BLaER1 treated with 17β-estradiol and CSF1 and Interleukin-3, amounts not matched to agents 10 nM and 100 nM (cell line): ENCODE results near the gene KCNN1.
"Not testable (repeated sequence)": the region's sequence is repeated elsewhere in the genome, so short reads cannot be mapped to it uniquely, and the experiment has no call there.

Experiments used
- H3K27ac ChIP-seq, 11 experiments: shearing (Covaris generic); formaldehyde crosslinking; 2 replicates each; pipeline ENCODE4 v1.8.1; 2022
- H3K27me3 ChIP-seq, 11 experiments: shearing (Covaris generic); formaldehyde crosslinking; 2 replicates each; pipeline ENCODE4 v1.8.1; 2022
- H3K36me3 ChIP-seq, 11 experiments: shearing (Covaris generic); formaldehyde crosslinking; 2 replicates each; pipeline ENCODE4 v1.8.1; 2022
- H3K4me1 ChIP-seq, 10 experiments: shearing (Covaris generic); formaldehyde crosslinking; 2 replicates each; pipeline ENCODE4 v1.8.1; 2022
- H3K4me2 ChIP-seq, 11 experiments: shearing (Covaris generic); formaldehyde crosslinking; 2 replicates each; pipeline ENCODE4 v1.8.1; 2022
- H3K4me3 ChIP-seq, 10 experiments: shearing (Covaris generic); formaldehyde crosslinking; 2 replicates each; pipeline ENCODE4 v1.8.1; 2022
- H3K9ac ChIP-seq, 11 experiments: shearing (Covaris generic); formaldehyde crosslinking; 2 replicates each; pipeline ENCODE4 v1.8.1; 2022
- H3K9me3 ChIP-seq, 11 experiments: shearing (Covaris generic); formaldehyde crosslinking; replicated peaks in 1 of 11; 2 replicates each; pipeline ENCODE4 v1.8.1; 2022
- H4K20me1 ChIP-seq, 11 experiments: shearing (Covaris generic); formaldehyde crosslinking; 2 replicates each; pipeline ENCODE4 v1.8.1; 2022
- Cebpa-rat ChIP-seq, 11 experiments: shearing (Covaris generic); IDR thresholded peaks; 2 replicates each; pipeline ENCODE4 v1.8.1; 2022

KCNN1 gene

GRCh38 chr19:18020212-18021085 is 53.5 kb downstream of the KCNN1 start:
- Histone ChIP-seq H3K27me3 (no peaks in the 10 kb centered on the region), H4K20me1 (no peaks in the 10 kb centered on the region; a peak in 1 of 22 replicates), H3K4me1 (peaks cover 76 to 98% (median 82%) of the 10 kb centered on the region in 10 experiments), H3K4me2 (peak overlapping the region; percentile 85 to 99 (median 92); a peak in 20 of 22 replicates), H3K9me3 (no peaks in the 10 kb centered on the region), H3K36me3 (peaks cover 2 to 4% (median 4%) of the 10 kb centered on the region in 11 experiments), H3K27ac (peak overlapping the region; percentile 93 to 100 (median 99); a peak in 20 of 22 replicates), H3K9ac (peak overlapping the region in 4 of 11 experiments; percentile 82 to 90 (median 89); a peak in 8 of 22 replicates), H3K4me3 (no peak overlapping the region)
- no peak for TF ChIP-seq Cebpa-rat (IDR thresholded peaks at IDR 0.05)

DNA sequence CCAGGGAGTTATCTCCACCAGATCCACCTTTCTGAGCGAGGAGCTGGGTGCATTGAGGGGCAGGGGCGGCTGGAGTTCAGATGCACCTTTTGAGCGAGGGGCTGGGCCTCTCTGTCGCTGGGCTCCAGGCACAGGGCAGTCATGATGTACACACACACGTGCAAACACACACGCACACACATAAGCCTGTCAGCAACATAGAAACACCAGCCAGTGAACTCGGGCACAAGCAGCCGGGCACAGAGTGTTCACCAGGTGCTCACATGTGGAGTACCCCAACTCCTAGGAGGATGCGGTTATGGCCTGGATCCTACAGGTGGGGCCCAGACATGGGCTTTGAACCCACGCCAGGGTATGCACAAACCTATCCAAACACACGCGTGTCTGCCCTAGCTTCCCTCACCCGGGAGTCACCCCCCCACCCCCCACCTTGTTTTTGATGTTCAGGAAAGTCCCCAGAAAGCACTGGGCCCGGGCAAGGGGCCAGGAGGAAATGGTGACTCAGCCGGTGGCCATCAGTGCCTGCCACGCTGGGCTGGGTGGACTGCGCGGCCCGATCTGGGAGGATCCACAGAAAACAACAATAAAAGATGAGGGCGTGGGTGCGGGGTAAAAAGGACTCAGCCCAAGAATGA is 54.3 kb downstream of the KCNN1 start:
- H4K20me1 ChIP-seq: no peaks in the 10 kb centered on the region
- no peaks in the 10 kb centered on the region for H3K27me3 ChIP-seq
- H3K4me2 ChIP-seq: peak overlapping the region; percentile 85 to 99 (median 92)
- no peaks in the 10 kb centered on the region; a peak in 1 of 22 replicates for H3K36me3 ChIP-seq
- H3K9ac ChIP-seq: peak overlapping the region; percentile 74 to 91 (median 89); a peak in 20 of 22 replicates
- peak overlapping the region in 7 of 10 experiments; percentile 28 to 65 (median 51); a peak in 9 of 20 replicates for H3K4me3 ChIP-seq
- H3K27ac ChIP-seq: peak overlapping the region; percentile 93 to 100 (median 99)
- peaks cover 74 to 96% (median 84%) of the 10 kb centered on the region in 10 experiments for H3K4me1 ChIP-seq
- no peaks in the 10 kb centered on the region for H3K9me3 ChIP-seq
- no peak for TF ChIP-seq Cebpa-rat (IDR thresholded peaks at IDR 0.05)

DNA sequence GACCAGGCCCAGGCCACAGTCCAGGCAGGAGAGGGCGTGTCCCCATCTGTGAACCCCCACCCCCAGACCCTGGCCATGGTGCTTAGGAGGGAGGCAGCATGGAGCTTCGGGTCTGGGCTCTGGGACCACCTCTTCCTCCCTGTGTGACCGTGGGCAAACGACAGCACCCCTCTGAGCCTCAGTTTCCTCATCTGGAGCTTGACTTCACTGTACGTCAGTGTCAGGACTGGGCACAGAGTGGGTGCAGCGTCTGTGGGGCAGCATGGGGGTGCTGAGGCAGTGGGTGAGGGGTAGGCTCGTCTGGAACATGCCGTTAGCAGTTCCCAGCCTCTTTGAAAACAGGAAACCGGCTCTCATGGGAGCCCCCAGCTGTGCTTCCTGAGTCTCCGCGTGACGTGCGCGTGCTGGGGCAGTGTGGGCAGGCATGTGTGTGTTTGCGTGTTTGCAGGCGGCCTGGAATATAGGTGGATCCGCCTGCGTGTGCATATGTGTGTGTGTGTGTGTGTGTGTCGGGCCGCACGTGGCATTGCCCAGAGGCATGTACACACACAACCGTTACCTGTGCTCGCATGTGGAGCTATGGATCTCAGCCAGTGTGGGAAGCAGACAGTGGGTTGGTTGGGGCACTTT is 56.8 kb downstream of the KCNN1 start:
- peak overlapping the region; percentile 85 to 99 (median 92) for H3K4me2 ChIP-seq
- H3K27me3 ChIP-seq: no peaks in the 10 kb centered on the region
- TF ChIP-seq Cebpa-rat (IDR thresholded peaks at IDR 0.05): no peak
- H4K20me1 ChIP-seq: no peaks in the 10 kb centered on the region
- peak overlapping the region; percentile 11 to 65 (median 49); a peak in 19 of 20 replicates for H3K4me3 ChIP-seq
- H3K9me3 ChIP-seq: no peaks in the 10 kb centered on the region
- peak overlapping the region; percentile 93 to 100 (median 99) for H3K27ac ChIP-seq
- H3K9ac ChIP-seq: peak overlapping the region; percentile 82 to 91 (median 89)
- H3K36me3 ChIP-seq: no peaks in the 10 kb centered on the region
- peaks cover 59 to 76% (median 71%) of the 10 kb centered on the region in 10 experiments for H3K4me1 ChIP-seq

GRCh38 chr19:18027151-18027550 is 60.2 kb downstream of the KCNN1 start:
- peak overlapping the region in 1 of 11 experiments; percentile 22; a peak in 2 of 22 replicates for H3K4me2 ChIP-seq
- no peak for TF ChIP-seq Cebpa-rat (IDR thresholded peaks at IDR 0.05)
- H3K4me3 ChIP-seq: no peak overlapping the region
- H3K9ac ChIP-seq: no peak overlapping the region
- H3K4me1 ChIP-seq: peaks cover 62 to 90% (median 73%) of the 10 kb centered on the region in 10 experiments
- H3K9me3 ChIP-seq: no peaks in the 10 kb centered on the region
- peak overlapping the region in 7 of 11 experiments; percentile 19 to 100 (median 40); a peak in 9 of 22 replicates for H3K27ac ChIP-seq
- H3K27me3 ChIP-seq: no peaks in the 10 kb centered on the region
- no peaks in the 10 kb centered on the region for H4K20me1 ChIP-seq
- no peaks in the 10 kb centered on the region for H3K36me3 ChIP-seq

DNA sequence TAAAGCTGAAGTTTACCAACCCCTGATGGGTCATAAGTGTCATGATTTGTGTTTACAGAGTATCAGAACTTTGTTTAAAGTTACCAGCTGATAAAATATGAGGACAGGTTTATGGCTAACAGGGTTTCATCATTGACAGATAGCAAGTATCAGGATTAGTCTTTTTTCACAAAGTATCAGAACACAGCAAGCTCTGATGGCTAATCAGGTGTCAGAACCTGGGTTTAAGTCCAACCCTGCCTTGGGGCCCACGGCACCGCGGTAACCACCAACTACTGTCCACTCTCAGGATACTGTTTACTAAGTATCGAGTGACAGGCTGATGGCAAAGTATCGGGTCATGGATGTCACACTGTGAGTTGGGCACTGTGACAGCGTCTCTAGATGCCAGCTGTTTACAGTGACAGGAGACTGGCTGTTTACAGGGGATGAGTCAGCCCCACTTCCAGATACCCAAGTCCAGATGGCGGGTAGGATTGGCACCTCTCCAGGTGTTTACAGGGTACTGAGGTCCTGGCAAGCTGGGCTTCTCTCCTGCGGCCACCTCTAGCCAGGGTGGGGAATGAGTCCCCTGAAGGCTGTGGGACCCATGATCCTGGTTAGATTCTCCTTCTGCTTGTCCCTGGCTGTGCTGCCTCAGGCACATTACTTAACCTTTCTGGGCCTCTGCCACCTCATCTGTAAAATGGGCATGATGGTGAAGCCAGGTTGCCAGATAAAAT is 62.9 kb downstream of the KCNN1 start:
- TF ChIP-seq Cebpa-rat (IDR thresholded peaks at IDR 0.05): no peak
- H3K27me3 ChIP-seq: no peaks in the 10 kb centered on the region
- H3K4me3 ChIP-seq: no peak overlapping the region
- H3K9me3 ChIP-seq: no peaks in the 10 kb centered on the region
- H3K9ac ChIP-seq: peak overlapping the region in 4 of 11 experiments; percentile 1 to 29 (median 14); a peak in 4 of 22 replicates
- peak overlapping the region in 7 of 11 experiments; percentile 2 to 99 (median 37); a peak in 9 of 22 replicates for H3K27ac ChIP-seq
- H3K4me2 ChIP-seq: peak overlapping the region in 8 of 11 experiments; percentile 5 to 45 (median 26); a peak in 10 of 22 replicates
- no peaks in the 10 kb centered on the region for H4K20me1 ChIP-seq
- no peaks in the 10 kb centered on the region for H3K36me3 ChIP-seq
- peaks cover 48 to 73% (median 59%) of the 10 kb centered on the region in 10 experiments for H3K4me1 ChIP-seq

- not testable (repeated sequence) for H3K36me3 ChIP-seq, H3K27me3 ChIP-seq, H3K4me3 ChIP-seq, H3K9me3 ChIP-seq, H4K20me1 ChIP-seq
- H3K9ac ChIP-seq: peak overlapping the region in 2 of 11 experiments; percentile 16 to 26; a peak in 1 of 22 replicates
- H3K4me2 ChIP-seq: peak overlapping the region; percentile 48 to 80 (median 62)
- peak overlapping the region in 10 of 11 experiments; percentile 18 to 99 (median 60); a peak in 20 of 22 replicates for H3K27ac ChIP-seq
- H3K4me1 ChIP-seq: peaks cover 46 to 57% (median 50%) of the 10 kb centered on the region in 10 experiments
Observed at GRCh38 chr19:18031401-18031800, 64.5 kb downstream of the KCNN1 start.

DNA sequence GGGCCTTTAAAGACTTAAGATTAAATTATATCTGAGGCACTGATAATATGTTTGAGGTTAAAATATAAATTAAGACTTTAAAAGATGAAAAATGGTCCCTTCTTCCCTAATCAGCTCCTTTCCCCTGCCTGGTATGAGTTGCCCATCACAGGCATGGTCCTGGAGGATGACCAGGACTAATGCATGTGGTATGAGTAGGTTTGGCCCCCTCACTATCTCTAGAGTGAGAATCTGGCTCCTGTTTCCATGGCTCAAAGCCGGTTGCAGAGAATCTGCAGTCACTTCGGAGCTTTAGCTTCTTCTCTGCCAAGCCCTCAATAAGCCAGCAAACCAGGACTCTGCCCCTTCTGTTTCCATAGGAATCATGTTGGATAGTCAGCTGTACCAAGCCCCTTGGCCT is 65.2 kb downstream of the KCNN1 start:
- H3K27ac ChIP-seq: peak overlapping the region in 2 of 11 experiments; percentile 38 to 48; a peak in 2 of 22 replicates
- not testable (repeated sequence) for H3K9ac ChIP-seq, H3K9me3 ChIP-seq, H4K20me1 ChIP-seq, H3K27me3 ChIP-seq, H3K36me3 ChIP-seq, H3K4me3 ChIP-seq
- peak overlapping the region in 6 of 11 experiments; percentile 23 to 69 (median 34); a peak in 8 of 22 replicates for H3K4me2 ChIP-seq
- peaks cover 40 to 57% (median 47%) of the 10 kb centered on the region in 10 experiments for H3K4me1 ChIP-seq

DNA sequence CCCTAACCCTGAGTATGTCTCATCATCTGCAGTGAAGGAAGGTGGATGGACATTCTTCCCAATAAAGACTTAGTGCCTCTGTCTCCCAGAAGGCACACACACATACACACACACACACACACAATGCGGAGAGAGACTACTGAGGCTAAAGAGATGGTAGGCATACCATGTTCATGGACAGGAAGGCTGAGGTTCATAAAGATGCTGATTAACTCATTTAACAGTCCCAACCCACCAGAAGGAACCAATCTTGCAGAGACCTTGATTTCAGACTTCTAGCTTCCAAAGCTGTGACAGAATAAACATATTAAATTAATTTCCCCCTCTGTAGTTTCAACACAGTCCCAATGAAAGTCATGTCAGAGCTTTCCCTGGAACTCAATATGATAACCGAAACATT is 74.1 kb downstream of the KCNN1 start:
- H3K9ac ChIP-seq: no peak overlapping the region
- H4K20me1 ChIP-seq: no peaks in the 10 kb centered on the region
- H3K4me3 ChIP-seq: no peak overlapping the region
- H3K27me3 ChIP-seq: no peaks in the 10 kb centered on the region
- TF ChIP-seq Cebpa-rat (IDR thresholded peaks at IDR 0.05): no peak
- peaks cover 3 to 14% (median 8%) of the 10 kb centered on the region in 11 experiments; a peak in 14 of 22 replicates for H3K9me3 ChIP-seq
- H3K4me1 ChIP-seq: peaks cover 33 to 60% (median 46%) of the 10 kb centered on the region in 10 experiments
- no peaks in the 10 kb centered on the region for H3K36me3 ChIP-seq
- H3K27ac ChIP-seq: no peak overlapping the region
- H3K4me2 ChIP-seq: no peak overlapping the region
